GM12878 (cell line): ENCODE results near the gene DICER1.

Experiments used
- CBX5 ChIP-seq: sonication (generic); IDR thresholded peaks from 2 replicates; pipeline ENCODE4 v1.6.1; 2016; ENCODE audit warnings: low read depth, moderate library complexity, mild to moderate bottlenecking, inconsistent platforms
- FOS ChIP-seq: IDR thresholded peaks from 3 replicates; pipeline ENCODE4 v1.6.1; 2011; ENCODE audit warnings: borderline replicate concordance; ENCODE audit not compliant: insufficient read length; ENCODE audit errors: extremely low read depth
- JUND ChIP-seq: IDR thresholded peaks from 2 replicates; pipeline ENCODE4 v1.6.1; 2012; ENCODE audit warnings: low read depth, mild to moderate bottlenecking, low read length, improper control_type of control experiment, moderate library complexity
- MYB ChIP-seq: fragments of 150-350 bp; IDR thresholded peaks from 2 replicates; pipeline ENCODE4 v1.6.1; 2014; ENCODE audit warnings: mild to moderate bottlenecking, low read depth, low read length, borderline replicate concordance
- PAX8 ChIP-seq: fragments of 450-650 bp; IDR thresholded peaks from 2 replicates; pipeline ENCODE4 v1.6.1; 2017; ENCODE audit warnings: mild to moderate bottlenecking, moderate library complexity
- POLR2AphosphoS5 ChIP-seq: IDR thresholded peaks from 2 replicates; pipeline ENCODE4 v1.6.1; 2011; ENCODE audit warnings: mild to moderate bottlenecking, low read length, inconsistent platforms
- TAF1 ChIP-seq: IDR thresholded peaks from 2 replicates; pipeline ENCODE4 v1.6.1; 2011; ENCODE audit warnings: mild to moderate bottlenecking, low read depth, low read length, borderline replicate concordance
- ZNF274 ChIP-seq: IDR thresholded peaks from one replicate; pipeline ENCODE4 v1.8.0; 2011; ENCODE audit not compliant: insufficient read length, insufficient read depth
- TF ChIP-seq, protein P1 (sequence below), 3 experiments: IDR thresholded peaks in 2 of 3; conservative IDR thresholded peaks in 1 of 3; 2 replicates each; pipeline ENCODE4 v1.5.1; 2011; ENCODE audit warnings: low read depth in 3 of 3, low read length in 3 of 3, mild to moderate bottlenecking in 3 of 3, control low read depth in 2 of 3, moderate library complexity in 2 of 3, inconsistent platforms in 1 of 3, mixed read lengths in 1 of 3; ENCODE audit not compliant: control insufficient read depth in 2 of 3, insufficient read depth in 1 of 3; ENCODE audit errors: extremely low read depth in 1 of 3
- TF ChIP-seq, protein P2 (sequence below): IDR thresholded peaks from 2 replicates; pipeline ENCODE4 v1.6.1; 2012; ENCODE audit warnings: mild to moderate bottlenecking, low read depth, low read length
- TF ChIP-seq, protein P3 (sequence below): IDR thresholded peaks from 2 replicates; pipeline ENCODE4 v1.6.1; 2011; ENCODE audit warnings: borderline replicate concordance, low read depth, mild to moderate bottlenecking, moderate library complexity, mixed read lengths, low read length; ENCODE audit not compliant: insufficient read depth; ENCODE audit errors: extremely low read length
- TF ChIP-seq, protein P4 (sequence below): fragments of 450-650 bp; formaldehyde crosslinking; IDR thresholded peaks from 2 replicates; pipeline ENCODE4 v1.5.0; 2022; ENCODE audit warnings: mild to moderate bottlenecking, missing genetic modification characterization

DNA sequence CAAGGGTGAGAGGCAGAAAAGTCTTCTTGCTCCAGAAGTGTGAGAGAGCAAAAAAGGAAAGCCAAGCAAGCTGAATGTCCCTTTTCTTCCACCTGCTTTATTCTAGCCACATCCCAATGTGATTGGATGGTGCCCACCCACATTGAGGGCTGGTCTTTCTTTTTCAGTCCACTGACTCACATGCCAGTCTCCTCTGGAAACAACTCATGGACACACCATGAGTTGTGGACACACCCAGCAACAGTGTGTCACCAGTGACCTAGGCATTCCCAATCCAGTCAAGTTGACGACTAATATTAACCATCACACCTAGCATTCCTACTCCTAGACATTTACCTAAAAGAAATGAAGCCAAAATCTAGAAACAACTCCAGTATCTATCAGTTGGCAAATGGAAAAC is 7.2 kb upstream of the DICER1 start:
- TF ChIP-seq, protein P1, sequence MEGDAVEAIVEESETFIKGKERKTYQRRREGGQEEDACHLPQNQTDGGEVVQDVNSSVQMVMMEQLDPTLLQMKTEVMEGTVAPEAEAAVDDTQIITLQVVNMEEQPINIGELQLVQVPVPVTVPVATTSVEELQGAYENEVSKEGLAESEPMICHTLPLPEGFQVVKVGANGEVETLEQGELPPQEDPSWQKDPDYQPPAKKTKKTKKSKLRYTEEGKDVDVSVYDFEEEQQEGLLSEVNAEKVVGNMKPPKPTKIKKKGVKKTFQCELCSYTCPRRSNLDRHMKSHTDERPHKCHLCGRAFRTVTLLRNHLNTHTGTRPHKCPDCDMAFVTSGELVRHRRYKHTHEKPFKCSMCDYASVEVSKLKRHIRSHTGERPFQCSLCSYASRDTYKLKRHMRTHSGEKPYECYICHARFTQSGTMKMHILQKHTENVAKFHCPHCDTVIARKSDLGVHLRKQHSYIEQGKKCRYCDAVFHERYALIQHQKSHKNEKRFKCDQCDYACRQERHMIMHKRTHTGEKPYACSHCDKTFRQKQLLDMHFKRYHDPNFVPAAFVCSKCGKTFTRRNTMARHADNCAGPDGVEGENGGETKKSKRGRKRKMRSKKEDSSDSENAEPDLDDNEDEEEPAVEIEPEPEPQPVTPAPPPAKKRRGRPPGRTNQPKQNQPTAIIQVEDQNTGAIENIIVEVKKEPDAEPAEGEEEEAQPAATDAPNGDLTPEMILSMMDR (IDR thresholded peaks at IDR 0.05 in 2 of 3, conservative IDR thresholded peaks at IDR 0.05 in 1 of 3; ENCODE audit: control insufficient read depth in 2 of 3, extremely low read depth in 1 of 3, insufficient read depth in 1 of 3, low read depth in 3 of 3, low read length in 3 of 3): no peak
- TF ChIP-seq TAF1: no peak
- no peak for TF ChIP-seq MYB
- TF ChIP-seq, protein P2, sequence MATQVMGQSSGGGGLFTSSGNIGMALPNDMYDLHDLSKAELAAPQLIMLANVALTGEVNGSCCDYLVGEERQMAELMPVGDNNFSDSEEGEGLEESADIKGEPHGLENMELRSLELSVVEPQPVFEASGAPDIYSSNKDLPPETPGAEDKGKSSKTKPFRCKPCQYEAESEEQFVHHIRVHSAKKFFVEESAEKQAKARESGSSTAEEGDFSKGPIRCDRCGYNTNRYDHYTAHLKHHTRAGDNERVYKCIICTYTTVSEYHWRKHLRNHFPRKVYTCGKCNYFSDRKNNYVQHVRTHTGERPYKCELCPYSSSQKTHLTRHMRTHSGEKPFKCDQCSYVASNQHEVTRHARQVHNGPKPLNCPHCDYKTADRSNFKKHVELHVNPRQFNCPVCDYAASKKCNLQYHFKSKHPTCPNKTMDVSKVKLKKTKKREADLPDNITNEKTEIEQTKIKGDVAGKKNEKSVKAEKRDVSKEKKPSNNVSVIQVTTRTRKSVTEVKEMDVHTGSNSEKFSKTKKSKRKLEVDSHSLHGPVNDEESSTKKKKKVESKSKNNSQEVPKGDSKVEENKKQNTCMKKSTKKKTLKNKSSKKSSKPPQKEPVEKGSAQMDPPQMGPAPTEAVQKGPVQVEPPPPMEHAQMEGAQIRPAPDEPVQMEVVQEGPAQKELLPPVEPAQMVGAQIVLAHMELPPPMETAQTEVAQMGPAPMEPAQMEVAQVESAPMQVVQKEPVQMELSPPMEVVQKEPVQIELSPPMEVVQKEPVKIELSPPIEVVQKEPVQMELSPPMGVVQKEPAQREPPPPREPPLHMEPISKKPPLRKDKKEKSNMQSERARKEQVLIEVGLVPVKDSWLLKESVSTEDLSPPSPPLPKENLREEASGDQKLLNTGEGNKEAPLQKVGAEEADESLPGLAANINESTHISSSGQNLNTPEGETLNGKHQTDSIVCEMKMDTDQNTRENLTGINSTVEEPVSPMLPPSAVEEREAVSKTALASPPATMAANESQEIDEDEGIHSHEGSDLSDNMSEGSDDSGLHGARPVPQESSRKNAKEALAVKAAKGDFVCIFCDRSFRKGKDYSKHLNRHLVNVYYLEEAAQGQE: no peak
- no peak for TF ChIP-seq CBX5
- no peak for TF ChIP-seq POLR2AphosphoS5
- no peak for TF ChIP-seq FOS
- TF ChIP-seq, protein P3, sequence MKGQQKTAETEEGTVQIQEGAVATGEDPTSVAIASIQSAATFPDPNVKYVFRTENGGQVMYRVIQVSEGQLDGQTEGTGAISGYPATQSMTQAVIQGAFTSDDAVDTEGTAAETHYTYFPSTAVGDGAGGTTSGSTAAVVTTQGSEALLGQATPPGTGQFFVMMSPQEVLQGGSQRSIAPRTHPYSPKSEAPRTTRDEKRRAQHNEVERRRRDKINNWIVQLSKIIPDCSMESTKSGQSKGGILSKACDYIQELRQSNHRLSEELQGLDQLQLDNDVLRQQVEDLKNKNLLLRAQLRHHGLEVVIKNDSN: no peak
- no peak for TF ChIP-seq JUND
- TF ChIP-seq PAX8: no peak
- TF ChIP-seq, protein P4, sequence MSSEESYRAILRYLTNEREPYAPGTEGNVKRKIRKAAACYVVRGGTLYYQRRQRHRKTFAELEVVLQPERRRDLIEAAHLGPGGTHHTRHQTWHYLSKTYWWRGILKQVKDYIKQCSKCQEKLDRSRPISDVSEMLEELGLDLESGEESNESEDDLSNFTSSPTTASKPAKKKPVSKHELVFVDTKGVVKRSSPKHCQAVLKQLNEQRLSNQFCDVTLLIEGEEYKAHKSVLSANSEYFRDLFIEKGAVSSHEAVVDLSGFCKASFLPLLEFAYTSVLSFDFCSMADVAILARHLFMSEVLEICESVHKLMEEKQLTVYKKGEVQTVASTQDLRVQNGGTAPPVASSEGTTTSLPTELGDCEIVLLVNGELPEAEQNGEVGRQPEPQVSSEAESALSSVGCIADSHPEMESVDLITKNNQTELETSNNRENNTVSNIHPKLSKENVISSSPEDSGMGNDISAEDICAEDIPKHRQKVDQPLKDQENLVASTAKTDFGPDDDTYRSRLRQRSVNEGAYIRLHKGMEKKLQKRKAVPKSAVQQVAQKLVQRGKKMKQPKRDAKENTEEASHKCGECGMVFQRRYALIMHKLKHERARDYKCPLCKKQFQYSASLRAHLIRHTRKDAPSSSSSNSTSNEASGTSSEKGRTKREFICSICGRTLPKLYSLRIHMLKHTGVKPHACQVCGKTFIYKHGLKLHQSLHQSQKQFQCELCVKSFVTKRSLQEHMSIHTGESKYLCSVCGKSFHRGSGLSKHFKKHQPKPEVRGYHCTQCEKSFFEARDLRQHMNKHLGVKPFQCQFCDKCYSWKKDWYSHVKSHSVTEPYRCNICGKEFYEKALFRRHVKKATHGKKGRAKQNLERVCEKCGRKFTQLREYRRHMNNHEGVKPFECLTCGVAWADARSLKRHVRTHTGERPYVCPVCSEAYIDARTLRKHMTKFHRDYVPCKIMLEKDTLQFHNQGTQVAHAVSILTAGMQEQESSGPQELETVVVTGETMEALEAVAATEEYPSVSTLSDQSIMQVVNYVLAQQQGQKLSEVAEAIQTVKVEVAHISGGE (CRISPR knock-in tag): no peak
- TF ChIP-seq ZNF274: no peak
